Measurements from ENCODE around the gene HAL.

Gene HAL

GRCh38 chr12:95996034-95996658 is at the start of gene HAL:
Gene HAL (minus strand): TSS chr12:95996344. CDS start chr12:95995910, 434 bp downstream.
- no peak for DNase-seq

- no peak for DNase-seq
These were observed 49.4 kb upstream of the HAL start for GRCh38 chr12:96045566-96045965.

- no peak for DNase-seq
These were observed 48.8 kb upstream of the HAL start for GRCh38 chr12:96044943-96045290.

- DNase-seq, result no peak
These were observed 48.1 kb upstream of the HAL start for GRCh38 chr12:96044017-96044942.

- no peak for DNase-seq
These were observed 45.0 kb upstream of the HAL start for GRCh38 chr12:96041181-96041580.

GRCh38 chr12:96040305-96041133 is 44.4 kb upstream of the HAL start:
- no peak for DNase-seq

GRCh38 chr12:96039516-96039915 is 43.4 kb upstream of the HAL start:
- DNase-seq, result no peak

- DNase-seq, result no peak
These were observed 40.8 kb upstream of the HAL start for GRCh38 chr12:96036765-96037455.

- peak; percentile 94 to 96 for DNase-seq
These were observed 39.4 kb upstream of the HAL start, which contains the start of gene LTA4H for GRCh38 chr12:96035283-96036236. Gene LTA4H (minus strand): TSS chr12:96035587. CDS start chr12:96035519, 68 bp downstream.

- peak in 1 of 2 donors; percentile 27 for DNase-seq
These were observed 38.6 kb upstream of the HAL start for GRCh38 chr12:96034621-96035282.

GRCh38 chr12:96033549-96034389 is 37.6 kb upstream of the HAL start:
- no peak for DNase-seq

- no peak for DNase-seq
These were observed 33.7 kb upstream of the HAL start for GRCh38 chr12:96029826-96030225.

GRCh38 chr12:96028538-96028937 is 32.4 kb upstream of the HAL start:
- no peak for DNase-seq

GRCh38 chr12:96026331-96026730 is 30.2 kb upstream of the HAL start:
- DNase-seq, result no peak

- DNase-seq, result no peak
These were observed 29.4 kb upstream of the HAL start for GRCh38 chr12:96025518-96025917.

- DNase-seq, result no peak
These were observed 24.3 kb upstream of the HAL start for GRCh38 chr12:96020314-96021003.

GRCh38 chr12:96015672-96016071 is 19.5 kb upstream of the HAL start:
- no peak for DNase-seq

GRCh38 chr12:96014943-96015599 is 18.9 kb upstream of the HAL start:
- DNase-seq, result no peak

- no peak for DNase-seq
These were observed 11.6 kb upstream of the HAL start for GRCh38 chr12:96007729-96008128.

Measured in stimulated activated CD4-positive, alpha-beta T cell treated with anti-CD3 and anti-CD28 coated beads, Interleukin-2, amount 100 ng/mL, for 24 hours (primary cell).